Activated CD4-positive, alpha-beta T cell treated with anti-CD3 and anti-CD28 coated beads for 1 hour (primary cell): Measurements from ENCODE around the gene HACD2.
"Not testable (repeated sequence)": the region's sequence is repeated elsewhere in the genome, so short reads cannot be mapped to it uniquely, and the experiment has no call there.

Source experiments
- DNase-seq: peaks from one replicate; pipeline ENCODE4 v3.0.0-alpha.2; 2020

Gene HACD2

DNA sequence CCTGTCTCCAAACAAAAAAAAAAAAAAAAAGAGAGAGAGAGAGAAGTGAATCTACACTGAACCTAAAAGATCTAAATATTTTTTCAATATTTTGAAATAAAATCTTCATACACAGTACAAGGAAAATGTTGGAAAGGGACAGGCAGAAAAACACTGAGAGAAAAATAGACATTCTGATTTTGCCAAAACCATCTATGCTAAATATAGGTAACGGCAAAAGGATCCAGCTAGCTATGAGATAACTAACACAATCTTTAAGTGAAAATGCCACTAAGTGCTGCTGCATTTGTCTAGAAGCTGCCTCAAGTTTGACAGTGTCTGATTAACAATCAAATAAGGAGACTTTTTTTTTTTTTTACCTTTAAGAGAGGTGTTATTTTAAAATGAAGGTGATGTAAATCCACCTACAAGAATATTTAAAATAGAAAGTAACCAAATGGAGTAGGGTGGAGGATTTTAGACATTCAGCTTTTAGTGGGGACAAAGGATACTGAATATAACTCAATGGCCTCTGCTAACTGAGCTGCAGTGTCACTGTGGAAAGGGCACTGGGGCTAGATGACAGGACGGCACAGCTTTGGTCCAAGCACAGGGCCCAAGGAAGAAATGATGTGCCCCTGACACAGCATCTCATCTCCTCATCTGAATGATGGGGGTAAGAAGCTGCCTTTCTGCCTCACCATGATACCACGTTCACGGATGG, 62.4 kb downstream of the HACD2 start:
- no peak for DNase-seq

DNA sequence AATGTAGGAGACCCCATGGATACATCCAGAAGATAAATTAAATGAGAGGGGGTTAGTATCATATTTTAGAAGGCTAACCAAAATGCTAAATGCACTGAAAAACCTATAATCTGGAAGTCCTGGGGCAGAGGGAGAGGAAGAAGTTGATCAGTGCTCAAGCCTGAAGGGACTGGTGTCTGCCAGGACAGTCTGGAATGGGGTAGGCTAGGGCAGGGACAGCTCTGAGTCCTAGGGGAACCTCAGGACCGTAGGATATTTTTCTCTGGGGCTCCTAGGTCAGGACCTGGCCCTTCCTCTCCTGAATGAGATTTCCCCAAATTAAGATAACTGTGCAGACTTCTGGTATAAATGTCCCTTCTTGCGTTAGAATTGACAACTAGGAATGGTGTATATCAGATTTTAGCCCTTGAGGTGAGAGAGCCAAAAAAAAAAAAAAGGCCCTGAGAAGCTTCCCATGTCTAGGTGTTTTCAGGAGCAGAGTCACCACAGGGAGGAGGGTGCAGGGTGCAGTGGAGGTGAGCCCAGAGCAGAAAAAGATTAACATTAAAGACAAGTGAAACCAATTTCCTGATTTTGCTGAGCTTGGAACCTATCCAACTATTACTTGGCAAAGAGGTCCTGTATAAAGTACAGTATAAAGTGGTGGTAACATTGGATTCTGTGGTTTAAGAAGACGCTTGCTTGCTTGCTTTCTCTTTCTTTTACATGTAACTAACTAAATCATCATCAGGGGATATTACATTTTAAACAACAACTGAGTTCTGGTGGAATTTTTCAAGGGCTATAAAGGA, 63.5 kb downstream of the HACD2 start:
- DNase-seq: no peak

DNA sequence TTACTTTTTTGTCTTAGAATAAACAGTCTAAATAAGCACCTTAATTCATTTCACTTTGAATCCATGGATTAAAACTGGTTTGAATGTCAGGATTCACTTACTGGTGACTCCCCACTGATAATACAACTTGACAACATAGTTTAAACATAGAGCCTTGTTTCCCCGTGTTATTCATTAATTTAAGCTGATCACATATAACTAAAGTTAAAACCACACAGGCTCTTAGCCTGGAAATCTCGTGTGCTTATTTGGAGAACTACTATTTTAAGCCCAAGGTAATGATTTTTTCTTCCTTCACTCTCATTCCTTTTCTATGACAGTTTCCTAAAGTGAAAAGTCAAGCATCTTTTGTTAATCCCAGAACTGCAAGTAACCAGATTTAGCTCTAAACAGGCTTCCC, 64.2 kb downstream of the HACD2 start:
- no peak for DNase-seq

- no peak for DNase-seq
Measured at GRCh38 chr3:123518892-123519485, 65.9 kb downstream of the HACD2 start.

DNA sequence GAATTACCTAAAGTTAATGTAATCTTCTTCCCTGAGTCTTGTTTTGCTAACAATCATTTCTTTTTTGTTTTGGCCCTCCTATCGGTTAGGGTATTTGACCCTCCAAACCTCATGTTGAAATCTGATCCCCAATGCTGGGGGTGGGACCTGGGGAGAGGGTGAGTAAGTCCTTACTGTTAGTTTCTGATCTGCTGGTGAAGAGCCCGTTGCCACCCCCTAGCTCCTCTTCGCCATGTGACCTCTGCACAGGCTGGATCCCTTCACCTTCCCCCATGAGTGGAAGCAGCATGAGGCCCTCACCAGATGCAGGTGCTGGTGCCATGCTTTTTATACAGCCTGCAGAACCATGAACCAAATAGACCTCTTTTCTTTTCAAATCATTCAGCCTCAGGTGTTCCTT, 73.1 kb downstream of the HACD2 start:
- no peak for DNase-seq

DNA sequence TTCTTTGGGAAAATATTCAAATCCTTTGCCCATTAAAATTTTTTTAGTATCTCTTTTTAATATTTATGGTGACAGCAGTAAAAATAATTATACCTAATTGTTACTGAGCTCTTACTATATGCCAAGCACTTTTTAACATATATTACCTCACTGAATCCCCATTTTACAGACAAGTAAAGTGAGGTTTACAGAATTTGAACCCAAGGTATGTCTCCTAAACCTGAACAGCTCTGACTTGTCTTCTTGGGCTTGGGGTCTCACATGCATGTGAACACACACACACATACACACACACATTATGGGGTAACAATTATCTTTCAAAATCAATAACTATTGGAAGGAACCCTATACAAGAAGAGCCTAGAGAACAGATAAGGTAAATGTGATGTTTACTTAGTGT, 73.8 kb downstream of the HACD2 start:
- no peak for DNase-seq

- no peak for DNase-seq
Measured at GRCh38 chr3:123508178-123508577, 76.7 kb downstream of the HACD2 start.

DNA sequence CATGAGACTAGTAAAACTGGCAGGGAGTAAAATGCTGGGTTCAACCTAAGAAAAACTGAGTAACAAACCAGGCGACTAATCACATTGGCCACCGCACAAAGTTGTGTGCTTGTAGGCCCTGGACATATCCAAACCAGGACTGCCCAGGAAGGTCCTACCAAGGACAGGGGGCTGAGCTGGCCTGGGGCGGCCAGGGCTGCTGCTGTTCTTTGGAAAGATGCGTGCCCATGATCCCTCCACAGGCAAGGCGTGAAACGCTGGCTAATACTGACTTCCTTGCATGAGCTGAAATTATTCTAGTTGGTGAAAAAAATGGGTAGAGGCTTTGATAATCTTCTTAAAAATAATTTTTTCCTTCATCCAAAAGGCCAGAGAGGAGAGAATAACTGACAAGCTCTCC, 79.0 kb downstream of the HACD2 start:
- no peak for DNase-seq

GRCh38 chr3:123503203-123503602, 81.7 kb downstream of the HACD2 start:
- DNase-seq: no peak

- no peak for DNase-seq
Measured at GRCh38 chr3:123499322-123499721, 85.5 kb downstream of the HACD2 start.

GRCh38 chr3:123498761-123499160, 86.1 kb downstream of the HACD2 start:
- no peak for DNase-seq

DNA sequence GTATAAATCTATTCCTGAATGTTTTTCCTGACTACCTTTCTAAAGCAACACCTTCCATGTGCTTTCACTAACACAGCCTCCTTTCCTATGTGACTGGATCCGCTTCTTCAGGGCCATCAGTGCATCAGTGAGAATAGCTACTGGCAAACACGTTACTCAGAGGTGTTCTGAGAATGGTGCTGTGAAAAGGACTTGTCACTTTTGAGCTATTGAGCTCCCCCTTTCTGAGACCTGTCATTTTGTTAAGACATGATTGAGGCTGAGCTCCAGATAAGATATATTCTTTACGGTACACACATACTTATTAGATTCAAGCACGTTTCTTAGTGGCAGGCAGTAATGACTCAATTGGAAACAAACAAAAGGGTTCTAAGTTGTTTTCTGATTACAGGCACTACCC, 90.9 kb downstream of the HACD2 start:
- no peak for DNase-seq

DNA sequence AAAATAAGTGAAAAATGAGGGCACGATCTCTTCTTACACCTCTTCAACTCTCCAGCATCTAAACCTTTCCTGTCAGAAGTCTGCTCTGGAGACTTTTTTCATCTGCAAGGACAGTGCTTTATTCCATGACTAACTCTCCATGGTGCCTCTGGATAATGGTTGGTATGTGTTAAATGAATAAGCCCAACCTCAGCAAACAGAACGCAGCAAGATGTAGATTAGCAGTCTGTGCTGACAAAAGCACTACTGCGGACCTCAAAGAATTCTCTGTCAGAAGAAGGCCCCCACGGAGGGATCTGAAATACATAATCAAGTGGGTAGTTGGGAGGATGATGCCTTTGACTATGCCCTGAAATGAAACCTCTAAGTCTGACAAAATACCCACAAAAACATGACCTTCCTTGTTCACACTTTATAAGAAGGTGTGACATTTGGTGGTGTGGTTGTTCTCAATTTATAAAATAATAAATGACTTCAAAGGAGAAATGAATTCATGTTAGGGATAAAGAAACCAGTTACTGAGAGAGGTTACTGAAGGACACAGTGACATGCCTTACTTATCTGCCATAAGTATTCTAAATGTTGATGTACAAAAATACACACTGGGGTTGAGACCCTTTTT, 92.8 kb downstream of the HACD2 start:
- no peak for DNase-seq

DNA sequence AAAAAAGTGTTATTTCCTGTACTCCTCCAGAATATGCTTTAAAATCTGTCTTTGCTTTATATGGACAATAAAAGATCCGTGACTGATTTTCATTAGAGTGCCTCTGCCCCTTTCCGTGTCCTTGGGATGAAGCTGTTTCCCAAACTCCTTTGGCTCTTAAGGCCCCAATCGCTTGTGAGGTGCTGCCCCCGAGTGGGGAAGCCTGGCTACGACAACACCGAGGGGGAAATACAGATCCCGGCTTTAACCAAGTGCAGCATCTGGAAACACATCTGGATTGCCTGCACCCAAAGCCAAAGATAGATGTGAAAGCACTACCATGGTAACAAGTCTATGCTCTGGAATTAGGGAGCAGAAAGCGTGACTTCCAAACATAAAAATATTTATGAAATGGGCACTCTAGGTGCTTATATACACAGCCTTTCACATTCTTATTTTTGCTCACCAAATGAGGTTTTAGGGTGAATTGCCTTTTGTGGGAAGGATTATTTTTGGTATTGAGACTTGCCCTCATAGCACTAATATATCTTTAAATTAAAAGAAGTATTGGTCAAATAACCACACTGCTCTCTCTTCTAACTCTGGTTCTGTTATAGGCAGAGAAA, 95.4 kb downstream of the HACD2 start:
- DNase-seq: no peak

DNA sequence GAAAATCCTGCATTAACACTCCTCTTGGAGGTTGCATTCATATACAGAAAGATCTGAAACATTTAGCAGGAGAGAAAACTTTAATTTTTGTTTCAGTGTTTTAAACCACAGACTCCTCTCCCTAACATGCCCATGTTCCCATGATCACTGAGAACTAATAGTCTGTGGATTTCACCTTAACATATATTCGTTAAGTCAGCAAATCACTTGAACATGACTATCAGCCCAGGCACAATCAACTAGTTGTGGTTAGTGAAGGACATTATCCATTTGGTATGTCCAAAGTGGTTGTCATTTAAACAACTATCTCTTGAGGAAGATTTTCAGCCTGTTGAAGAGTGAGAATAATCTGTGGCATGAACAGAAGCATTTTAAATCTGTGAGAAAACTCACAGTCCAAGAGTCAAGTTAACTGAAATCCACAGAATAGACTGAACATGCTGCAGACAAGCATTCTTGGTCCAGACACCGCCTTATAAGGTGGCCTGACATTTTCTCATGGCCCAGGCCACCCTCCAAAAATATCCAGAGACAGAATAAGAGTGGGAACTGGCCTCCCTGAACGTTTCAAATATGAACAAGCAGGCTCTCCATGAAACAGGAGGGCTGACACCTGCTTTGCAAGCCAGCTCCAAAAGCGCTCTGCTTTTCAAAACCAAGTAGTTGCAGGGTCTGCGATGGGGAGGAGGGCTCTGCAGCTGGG, 96.1 kb downstream of the HACD2 start:
- DNase-seq: no peak

GRCh38 chr3:123487063-123487462, 97.8 kb downstream of the HACD2 start:
- not testable (repeated sequence) for DNase-seq

- no peak for DNase-seq
Measured at GRCh38 chr3:123486460-123486859, 98.4 kb downstream of the HACD2 start.

GRCh38 chr3:123485551-123485950, 99.3 kb downstream of the HACD2 start:
- DNase-seq: no peak

- no peak for DNase-seq
Measured at GRCh38 chr3:123483146-123483545, 101.7 kb downstream of the HACD2 start.

DNA sequence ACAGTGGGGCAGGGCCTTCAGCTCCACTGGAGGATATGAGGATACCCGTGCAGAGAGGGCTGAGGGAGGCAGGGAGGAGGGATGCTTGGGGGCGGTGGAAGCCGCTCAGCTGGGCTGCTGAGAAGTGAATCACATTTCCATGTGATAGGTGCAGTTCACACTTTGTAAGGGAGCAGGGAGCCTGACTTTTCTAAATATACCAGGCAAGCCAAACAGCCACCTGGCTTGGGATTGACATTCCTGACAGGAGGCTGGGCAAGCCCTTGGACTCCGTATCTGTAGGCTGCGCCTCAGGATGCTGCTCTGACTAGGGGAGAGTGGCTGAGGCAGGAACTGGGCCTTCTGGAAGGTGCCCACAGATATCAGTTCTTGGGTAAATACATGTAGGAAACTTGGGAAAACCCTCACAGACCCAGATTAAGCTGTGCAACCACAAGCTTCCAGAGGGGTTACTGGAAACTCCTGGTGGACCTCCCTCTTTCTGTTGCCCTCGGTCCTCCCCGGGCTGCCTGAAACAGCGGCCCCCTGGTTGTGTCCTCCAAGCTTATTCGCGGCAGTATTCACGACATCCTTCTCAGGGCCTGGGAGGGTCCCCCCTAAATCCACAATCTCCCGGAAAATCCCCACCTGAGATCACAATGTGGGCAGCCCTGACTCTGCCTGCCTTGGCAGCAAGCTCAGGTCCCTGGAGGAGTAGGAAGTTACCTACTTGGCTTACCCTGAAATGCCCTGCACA, 103.0 kb downstream of the HACD2 start:
- DNase-seq: no peak

DNA sequence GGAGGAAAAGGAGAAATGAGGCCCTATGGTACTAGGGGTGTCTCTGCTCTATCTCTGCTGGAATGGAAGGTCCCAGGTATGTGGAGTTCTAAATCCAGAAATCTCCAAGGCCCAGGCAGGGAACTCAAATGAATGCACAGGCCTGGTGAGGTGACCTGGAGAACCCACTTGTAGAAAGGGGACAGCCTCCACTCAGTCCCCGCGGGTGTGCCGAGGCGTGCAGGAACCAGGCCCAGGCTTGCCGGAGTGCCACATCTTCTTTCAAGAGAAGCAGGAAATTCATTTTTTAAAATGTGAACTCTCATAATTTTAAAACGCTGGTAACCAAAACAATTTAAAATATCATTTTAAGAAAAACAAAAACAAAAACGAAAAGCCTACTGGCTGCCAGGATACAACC, 103.8 kb downstream of the HACD2 start:
- no peak for DNase-seq

- no peak for DNase-seq
Measured at GRCh38 chr3:123480428-123480827, 104.4 kb downstream of the HACD2 start.
